WTC11 (cell line): ENCODE results near the gene TLE3. TPM values are rescaled to one million over a fixed set of nuclear protein-coding genes. Genes with fewer than 3 reads are reported as not detected.

Experiments used
- ATAC-seq: fragments of 200-7000 bp; cut with Tn5 transposase; 2 replicates; pipeline ENCODE4 v1.10.0; 2021; ENCODE audit warnings: mild to moderate bottlenecking, moderate library complexity
- CTCF ChIA-PET: fragments of 300-600 bp; sonication (Branson Sonifier 250); formaldehyde crosslinking; loops from one replicate; lab custom pipeline; 2021; ENCODE audit warnings: antibody characterized with exemption; lab: Charles Lee
- POLR2A ChIA-PET: fragments of 350-600 bp; sonication (Branson Sonifier 250); formaldehyde crosslinking; loops from one replicate; lab custom pipeline; 2021; ENCODE audit warnings: antibody characterized with exemption; lab: Charles Lee
- DNase-seq: peaks from one replicate; pipeline ENCODE4 v3.0.0; 2021; ENCODE audit warnings: low spot score
- H3K27ac Mint-ChIP-seq: 2 replicates; pipeline ENCODE4 v1.8.0; 2021; ENCODE audit warnings: mixed read lengths
- H3K27me3 Mint-ChIP-seq: 2 replicates; pipeline ENCODE4 v1.8.0; 2021; ENCODE audit warnings: low read depth, mild to moderate bottlenecking, moderate library complexity, mixed read lengths
- H3K36me3 Mint-ChIP-seq: 2 replicates; pipeline ENCODE4 v1.8.0; 2021; ENCODE audit warnings: mixed read lengths
- H3K4me1 Mint-ChIP-seq: 2 replicates; pipeline ENCODE4 v1.8.0; 2022; ENCODE audit warnings: mixed read lengths
- H3K4me3 Mint-ChIP-seq: 2 replicates; pipeline ENCODE4 v1.8.0; 2021; ENCODE audit warnings: mild to moderate bottlenecking, moderate library complexity, mixed read lengths
- H3K9me3 Mint-ChIP-seq: 2 replicates; pipeline ENCODE4 v1.8.0; 2021; ENCODE audit warnings: mixed read lengths
- AR ChIP-seq: fragments of 250-450 bp; sonication (Bioruptor Pico); IDR thresholded peaks from 2 replicates; pipeline ENCODE4 v1.9.0; 2021; ENCODE audit warnings: mild to moderate bottlenecking
- CREB1 ChIP-seq: sonication (generic); formaldehyde crosslinking; IDR thresholded peaks from 2 replicates; pipeline ENCODE4 v1.8.0; 2023; ENCODE audit warnings: mild to moderate bottlenecking, missing genetic modification reagents
- CREM ChIP-seq: sonication (generic); formaldehyde crosslinking; IDR thresholded peaks from 2 replicates; pipeline ENCODE4 v1.8.1; 2022; ENCODE audit warnings: mild to moderate bottlenecking, missing genetic modification reagents, moderate library complexity
- E2F1 ChIP-seq: sonication (generic); formaldehyde crosslinking; IDR thresholded peaks from 2 replicates; pipeline ENCODE4 v1.8.0; 2022; ENCODE audit warnings: mild to moderate bottlenecking, missing genetic modification reagents
- E2F5 ChIP-seq: sonication (generic); formaldehyde crosslinking; IDR thresholded peaks from 2 replicates; pipeline ENCODE4 v1.8.1; 2022; ENCODE audit warnings: mild to moderate bottlenecking, moderate library complexity, missing genetic modification reagents
- KAT7 ChIP-seq: sonication (generic); formaldehyde crosslinking; IDR thresholded peaks from 2 replicates; pipeline ENCODE4 v1.8.1; 2023; ENCODE audit warnings: missing genetic modification reagents, mild to moderate bottlenecking, borderline replicate concordance
- NR1H2 ChIP-seq: sonication (generic); formaldehyde crosslinking; IDR thresholded peaks from 2 replicates; pipeline ENCODE4 v1.9.0; 2021; ENCODE audit warnings: mild to moderate bottlenecking, moderate library complexity, missing genetic modification reagents
- OVOL2 ChIP-seq: fragments of 250-450 bp; sonication (Bioruptor Pico); IDR thresholded peaks from 2 replicates; pipeline ENCODE4 v1.9.0; 2021; ENCODE audit warnings: mild to moderate bottlenecking, borderline replicate concordance
- PRDM15 ChIP-seq: sonication (generic); formaldehyde crosslinking; IDR thresholded peaks from 2 replicates; pipeline ENCODE4 v1.8.0; 2022; ENCODE audit warnings: missing genetic modification reagents
- PREB ChIP-seq: sonication (generic); formaldehyde crosslinking; IDR thresholded peaks from 2 replicates; pipeline ENCODE4 v1.8.1; 2022; ENCODE audit warnings: mild to moderate bottlenecking, missing genetic modification reagents, moderate library complexity, borderline replicate concordance
- RELA ChIP-seq: sonication (generic); formaldehyde crosslinking; IDR thresholded peaks from 2 replicates; pipeline ENCODE4 v1.8.1; 2022; ENCODE audit warnings: missing genetic modification reagents, mild to moderate bottlenecking, borderline replicate concordance
- RORB ChIP-seq: fragments of 250-450 bp; sonication (Bioruptor Pico); IDR thresholded peaks from 2 replicates; pipeline ENCODE4 v1.9.0; 2021; ENCODE audit warnings: mild to moderate bottlenecking
- SMAD4 ChIP-seq: sonication (generic); formaldehyde crosslinking; IDR thresholded peaks from 2 replicates; pipeline ENCODE4 v1.8.0; 2022; ENCODE audit warnings: mild to moderate bottlenecking, missing genetic modification reagents
- SOX15 ChIP-seq: fragments of 250-450 bp; sonication (Bioruptor Pico); IDR thresholded peaks from 2 replicates; pipeline ENCODE4 v1.9.0; 2021; ENCODE audit warnings: mild to moderate bottlenecking
- TEAD4 ChIP-seq: sonication (generic); formaldehyde crosslinking; IDR thresholded peaks from 2 replicates; pipeline ENCODE4 v1.8.0; 2022; ENCODE audit warnings: mild to moderate bottlenecking, missing genetic modification reagents
- ZBTB21 ChIP-seq: sonication (generic); formaldehyde crosslinking; IDR thresholded peaks from 2 replicates; pipeline ENCODE4 v1.8.1; 2023; ENCODE audit warnings: mild to moderate bottlenecking, missing genetic modification reagents, borderline replicate concordance
- ZBTB43 ChIP-seq: sonication (generic); formaldehyde crosslinking; IDR thresholded peaks from 2 replicates; pipeline ENCODE4 v1.8.1; 2023; ENCODE audit warnings: mild to moderate bottlenecking, missing genetic modification reagents
- ZNF416 ChIP-seq: fragments of 250-450 bp; sonication (Bioruptor Pico); IDR thresholded peaks from 2 replicates; pipeline ENCODE4 v1.9.0; 2021; ENCODE audit warnings: mild to moderate bottlenecking, inconsistent platforms
- ZNF425 ChIP-seq: fragments of 250-450 bp; sonication (Bioruptor Pico); conservative IDR thresholded peaks from 2 replicates; pipeline ENCODE4 v1.9.0; 2021; ENCODE audit warnings: mild to moderate bottlenecking
- total RNA-seq: library from RNA; stranded (reverse); gene quantifications from 3 replicates; pipeline ENCODE4 v1.2.3, GENCODE V29; 2021

Gene TLE3
- total RNA-seq, 1 experiment from 2014 or later, result 78.7 TPM

GRCh38 chr15:70074380-70074779 is 23.3 kb downstream of the TLE3 start:
- no peak overlapping the region for H3K4me3 Mint-ChIP-seq
- peaks cover 32% of the 10 kb centered on the region for H3K4me1 Mint-ChIP-seq
- TF ChIP-seq E2F5 (CRISPR knock-in tag) (no peak), RORB (no peak), SOX15 (CRISPR knock-in tag) (no peak), SMAD4 (no peak), OVOL2 (CRISPR knock-in tag) (no peak), ZNF425 (no peak), RELA (CRISPR knock-in tag) (no peak), CREB1 (CRISPR knock-in tag) (no peak), E2F1 (CRISPR knock-in tag) (no peak)
- H3K9me3 Mint-ChIP-seq, result no peaks in the 10 kb centered on the region
- POLR2A ChIA-PET, result no interaction called here
- H3K27ac Mint-ChIP-seq, result no peak overlapping the region
- DNase-seq (no peak), ATAC-seq (no peak)
- H3K27me3 Mint-ChIP-seq, result no peaks in the 10 kb centered on the region
- peaks cover 61% of the 10 kb centered on the region for H3K36me3 Mint-ChIP-seq
- CTCF ChIA-PET, result no interaction called here

- TF ChIP-seq PRDM15 (CRISPR knock-in tag) (no peak), PREB (CRISPR knock-in tag) (no peak), CREM (CRISPR knock-in tag) (no peak), ZBTB21 (no peak), TEAD4 (CRISPR knock-in tag) (no peak), AR (no peak), OVOL2 (CRISPR knock-in tag) (no peak), KAT7 (CRISPR knock-in tag) (no peak), ZNF416 (no peak), ZBTB43 (CRISPR knock-in tag) (no peak), NR1H2 (CRISPR knock-in tag) (no peak)
- Mint-ChIP-seq H3K36me3 (peaks cover 69% of the 10 kb centered on the region), H3K4me3 (no peak overlapping the region), H3K27me3 (no peaks in the 10 kb centered on the region), H3K9me3 (no peaks in the 10 kb centered on the region), H3K4me1 (peaks cover 13% of the 10 kb centered on the region), H3K27ac (no peak overlapping the region)
- CTCF ChIA-PET, result interaction anchor here (0.7 to 1.8 kb wide), 2 partner anchors 9 to 594 kb away, joined by 3 to 6 read pairs; no protein-coding TSS in a partner anchor
- POLR2A ChIA-PET, result no interaction called here
- ATAC-seq (no peak), DNase-seq (no peak)
These were observed 25.2 kb downstream of the TLE3 start for GRCh38 chr15:70072479-70072878.
